Measurements from ENCODE around the gene PDZD2.

PDZD2 gene

DNA sequence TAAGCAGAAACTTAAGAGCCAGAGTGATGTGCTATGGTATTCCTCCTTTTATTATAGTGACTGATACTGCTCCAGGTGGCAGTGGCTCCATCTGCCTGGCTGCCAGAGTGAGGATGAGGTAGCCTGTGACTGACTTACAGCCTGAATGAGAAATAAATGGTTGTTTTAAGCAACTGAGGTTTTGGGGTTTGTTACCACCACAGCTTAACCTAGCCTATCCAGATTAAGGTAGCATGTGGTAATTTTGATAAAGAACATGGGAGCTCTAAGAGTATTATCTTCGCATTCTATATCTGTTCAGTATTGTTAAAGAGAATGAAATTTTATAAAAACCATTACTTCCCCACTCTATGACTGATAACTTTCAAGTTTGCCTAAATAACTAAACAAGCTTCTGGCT lies 496.2 kb downstream of the PDZD2 start:
- H3K27me3 ChIP-seq (ENCODE audit: low read depth, low read length), result no peaks in the 10 kb centered on the region
- H3K9me3 ChIP-seq (ENCODE audit: insufficient read depth, low read length), result no peaks in the 10 kb centered on the region
- no peaks in the 10 kb centered on the region for H3K4me1 ChIP-seq (ENCODE audit: low read length)
- H2AFZ ChIP-seq (ENCODE audit: low read depth, low read length), result no peak overlapping the region
- H3K36me3 ChIP-seq (replicated peaks; ENCODE audit: low read depth, low read length), result peaks cover 24% of the 10 kb centered on the region
- H3K27ac ChIP-seq (ENCODE audit: low read length), result no peak overlapping the region
- no peak overlapping the region for H3K4me3 ChIP-seq (ENCODE audit: low read length)
- no peak overlapping the region for H3K4me2 ChIP-seq (ENCODE audit: low read length)
- peaks cover 55% of the 10 kb centered on the region for H3K79me2 ChIP-seq (ENCODE audit: low read length)
- H3K9ac ChIP-seq (ENCODE audit: low read length), result no peak overlapping the region
- H4K20me1 ChIP-seq (ENCODE audit: insufficient read depth, low read length), result peaks cover 45% of the 10 kb centered on the region
- no peak for TF ChIP-seq EZH2phosphoT487 (IDR thresholded peaks at IDR 0.05; ENCODE audit: low read depth)

DNA sequence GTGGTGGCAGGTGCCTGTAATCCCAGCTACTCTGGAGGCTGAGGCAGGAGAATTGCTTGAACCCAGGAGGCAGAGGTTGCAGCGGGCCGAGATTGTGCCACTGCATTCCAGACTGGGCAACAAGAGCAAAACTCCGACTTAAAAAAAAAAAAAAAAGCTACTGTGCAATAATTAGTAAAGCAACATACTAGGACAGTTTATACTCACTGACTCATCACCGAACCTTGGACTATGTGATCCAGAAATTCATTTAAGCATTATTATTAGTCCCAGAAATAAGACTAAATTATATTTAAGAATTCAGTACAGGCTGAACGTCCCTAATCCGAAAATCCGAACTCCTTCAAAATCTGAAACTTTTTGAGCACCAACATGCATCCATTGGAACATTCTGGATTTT lies 497.4 kb downstream of the PDZD2 start:
- no peaks in the 10 kb centered on the region for H3K9me3 ChIP-seq (ENCODE audit: insufficient read depth, low read length)
- H3K27ac ChIP-seq (ENCODE audit: low read length), result no peak overlapping the region
- H3K36me3 ChIP-seq (replicated peaks; ENCODE audit: low read depth, low read length), result peaks cover 19% of the 10 kb centered on the region
- TF ChIP-seq, protein P1, sequence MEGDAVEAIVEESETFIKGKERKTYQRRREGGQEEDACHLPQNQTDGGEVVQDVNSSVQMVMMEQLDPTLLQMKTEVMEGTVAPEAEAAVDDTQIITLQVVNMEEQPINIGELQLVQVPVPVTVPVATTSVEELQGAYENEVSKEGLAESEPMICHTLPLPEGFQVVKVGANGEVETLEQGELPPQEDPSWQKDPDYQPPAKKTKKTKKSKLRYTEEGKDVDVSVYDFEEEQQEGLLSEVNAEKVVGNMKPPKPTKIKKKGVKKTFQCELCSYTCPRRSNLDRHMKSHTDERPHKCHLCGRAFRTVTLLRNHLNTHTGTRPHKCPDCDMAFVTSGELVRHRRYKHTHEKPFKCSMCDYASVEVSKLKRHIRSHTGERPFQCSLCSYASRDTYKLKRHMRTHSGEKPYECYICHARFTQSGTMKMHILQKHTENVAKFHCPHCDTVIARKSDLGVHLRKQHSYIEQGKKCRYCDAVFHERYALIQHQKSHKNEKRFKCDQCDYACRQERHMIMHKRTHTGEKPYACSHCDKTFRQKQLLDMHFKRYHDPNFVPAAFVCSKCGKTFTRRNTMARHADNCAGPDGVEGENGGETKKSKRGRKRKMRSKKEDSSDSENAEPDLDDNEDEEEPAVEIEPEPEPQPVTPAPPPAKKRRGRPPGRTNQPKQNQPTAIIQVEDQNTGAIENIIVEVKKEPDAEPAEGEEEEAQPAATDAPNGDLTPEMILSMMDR (IDR thresholded peaks at IDR 0.05; ENCODE audit: low read depth, low read length), result no peak
- TF ChIP-seq EZH2phosphoT487 (IDR thresholded peaks at IDR 0.05; ENCODE audit: low read depth), result no peak
- peaks cover 55% of the 10 kb centered on the region for H3K79me2 ChIP-seq (ENCODE audit: low read length)
- no peak overlapping the region for H2AFZ ChIP-seq (ENCODE audit: low read depth, low read length)
- H3K4me1 ChIP-seq (ENCODE audit: low read length), result no peaks in the 10 kb centered on the region
- H4K20me1 ChIP-seq (ENCODE audit: insufficient read depth, low read length), result peaks cover 36% of the 10 kb centered on the region
- no peaks in the 10 kb centered on the region for H3K27me3 ChIP-seq (ENCODE audit: low read depth, low read length)
- no peak overlapping the region for H3K9ac ChIP-seq (ENCODE audit: low read length)
- H3K4me3 ChIP-seq (ENCODE audit: low read length), result no peak overlapping the region
- H3K4me2 ChIP-seq (ENCODE audit: low read length), result no peak overlapping the region

DNA sequence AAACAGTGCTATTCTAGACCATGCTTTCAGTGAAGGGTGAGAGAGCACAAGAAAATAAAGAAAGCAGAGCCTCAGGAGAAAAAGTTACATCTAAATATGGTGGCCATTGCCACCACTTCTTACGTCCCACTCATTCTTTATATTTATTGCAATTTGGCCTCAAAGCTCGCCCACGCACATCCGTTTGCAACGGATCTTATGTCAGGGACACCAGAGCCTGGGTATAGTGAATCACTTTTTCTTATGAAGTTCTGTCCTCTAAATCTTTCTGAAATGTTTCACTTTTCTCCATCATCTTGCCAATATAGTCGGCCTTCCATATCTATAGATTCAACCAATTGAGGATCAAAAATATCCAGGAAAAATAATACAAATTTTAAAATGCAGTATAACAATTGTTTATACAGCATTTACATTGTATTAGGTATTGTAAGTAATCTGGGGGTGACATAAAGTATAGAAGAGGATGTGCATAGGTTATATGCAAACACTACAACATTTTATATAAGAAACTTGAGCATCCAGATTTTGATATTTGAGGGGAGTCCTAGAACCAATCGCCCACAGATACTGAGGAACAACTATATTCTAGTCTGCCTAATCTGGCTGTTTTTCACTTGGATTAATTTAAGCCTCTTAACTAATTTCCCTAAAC lies 500.0 kb downstream of the PDZD2 start:
- Histone ChIP-seq H2AFZ (ENCODE audit: low read depth, low read length) (no peak overlapping the region), H3K9me3 (ENCODE audit: insufficient read depth, low read length) (no peaks in the 10 kb centered on the region), H3K27me3 (ENCODE audit: low read depth, low read length) (no peaks in the 10 kb centered on the region), H4K20me1 (ENCODE audit: insufficient read depth, low read length) (peaks cover 28% of the 10 kb centered on the region), H3K79me2 (ENCODE audit: low read length) (peaks cover 44% of the 10 kb centered on the region), H3K4me2 (ENCODE audit: low read length) (no peak overlapping the region), H3K9ac (ENCODE audit: low read length) (no peak overlapping the region), H3K27ac (ENCODE audit: low read length) (no peak overlapping the region), H3K36me3 (replicated peaks; ENCODE audit: low read depth, low read length) (peaks cover 23% of the 10 kb centered on the region), H3K4me1 (ENCODE audit: low read length) (no peaks in the 10 kb centered on the region), H3K4me3 (ENCODE audit: low read length) (no peak overlapping the region)
- TF ChIP-seq EZH2phosphoT487 (IDR thresholded peaks at IDR 0.05; ENCODE audit: low read depth), result no peak
- TF ChIP-seq, protein P1 (IDR thresholded peaks at IDR 0.05; ENCODE audit: low read depth, low read length), result no peak

DNA sequence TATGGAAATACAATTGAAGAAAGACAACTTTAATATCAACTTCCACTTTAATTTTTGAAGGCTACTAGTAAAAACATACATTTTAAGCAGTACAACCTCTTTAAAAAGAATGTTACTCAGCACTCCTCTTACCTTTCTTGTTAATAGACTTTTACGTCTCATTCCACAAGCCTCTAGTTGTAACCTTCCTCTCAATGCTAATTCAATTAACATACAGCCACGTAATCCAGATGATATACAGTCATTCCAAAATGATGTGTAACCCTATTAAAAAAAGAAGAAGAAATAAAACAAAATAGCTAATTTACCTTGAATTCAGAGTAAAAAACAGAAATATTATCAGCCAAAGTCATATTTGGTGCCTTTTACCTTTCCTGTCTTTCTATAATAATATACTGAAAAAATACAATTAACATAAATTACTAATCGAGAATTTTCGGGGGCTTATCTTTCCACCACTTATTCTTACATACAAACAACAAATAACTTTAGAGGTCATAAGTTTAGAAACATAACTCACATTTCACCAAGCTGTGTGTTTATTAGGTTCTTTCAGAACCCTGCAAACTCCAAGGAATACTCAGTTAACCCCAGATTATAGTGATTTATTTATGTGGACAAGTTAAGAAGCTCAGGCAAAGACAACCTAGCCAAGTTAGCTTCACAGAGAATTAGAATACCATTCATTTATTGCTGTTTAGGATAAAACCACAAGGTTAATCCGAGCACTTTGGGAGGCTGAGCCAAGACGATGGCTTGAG lies 504.9 kb downstream of the PDZD2 start:
- Histone ChIP-seq H4K20me1 (ENCODE audit: insufficient read depth, low read length) (peaks cover 62% of the 10 kb centered on the region), H3K27ac (ENCODE audit: low read length) (no peak overlapping the region), H3K79me2 (ENCODE audit: low read length) (peaks cover 80% of the 10 kb centered on the region), H3K4me2 (ENCODE audit: low read length) (no peak overlapping the region), H3K9ac (ENCODE audit: low read length) (no peak overlapping the region), H2AFZ (ENCODE audit: low read depth, low read length) (no peak overlapping the region), H3K36me3 (replicated peaks; ENCODE audit: low read depth, low read length) (peaks cover 30% of the 10 kb centered on the region), H3K27me3 (ENCODE audit: low read depth, low read length) (no peaks in the 10 kb centered on the region), H3K4me1 (ENCODE audit: low read length) (no peaks in the 10 kb centered on the region), H3K9me3 (ENCODE audit: insufficient read depth, low read length) (no peaks in the 10 kb centered on the region), H3K4me3 (ENCODE audit: low read length) (no peak overlapping the region)
- TF ChIP-seq, protein P1 (IDR thresholded peaks at IDR 0.05; ENCODE audit: low read depth, low read length), result no peak
- no peak for TF ChIP-seq EZH2phosphoT487 (IDR thresholded peaks at IDR 0.05; ENCODE audit: low read depth)

Data from OCI-LY3 (cell line).